Heart right ventricle (tissue), 16 donors: ENCODE data around the gene CCDC85A. TPM values are rescaled to one million over a fixed set of nuclear protein-coding genes. Genes with fewer than 3 reads are reported as not detected.

Experiments used
- ATAC-seq, 8 donors: fragments of 200-7000 bp; cut with Tn5 transposase; one replicate each; pipeline ENCODE4 v1.9.1; 2020; ENCODE audit warnings: mild to moderate bottlenecking in 8 of 8, moderate library complexity in 8 of 8, moderate number of reproducible peaks in 1 of 8
- DNase-seq, 2 donors: peaks; one replicate each; pipeline ENCODE4 v3.0.0-alpha.2; 2020
- H3K27ac ChIP-seq, 10 donors: fragments of 200-600 bp; sonication (generic) in 2 of 10; one replicate each; pipeline versions ENCODE4 v1.5.0 to v1.8.0; 2020 to 2022; ENCODE audit warnings: mild to moderate bottlenecking in 3 of 10
- H3K27me3 ChIP-seq, 7 donors: fragments of 200-600 bp; one replicate each; pipeline ENCODE4 v1.8.0; 2021 to 2022; ENCODE audit warnings: mild to moderate bottlenecking in 2 of 7
- H3K36me3 ChIP-seq, 9 donors: fragments of 200-600 bp; sonication (generic) in 1 of 9; one replicate each; pipeline versions ENCODE4 v1.5.0 to v1.8.0; 2020 to 2022; ENCODE audit warnings: mild to moderate bottlenecking in 2 of 9
- H3K4me1 ChIP-seq, 9 donors: fragments of 200-600 bp; sonication (generic) in 1 of 9; one replicate each; pipeline versions ENCODE4 v1.5.0 to v1.8.0; 2020 to 2022; ENCODE audit warnings: mild to moderate bottlenecking in 4 of 9
- H3K4me3 ChIP-seq, 10 donors: fragments of 200-600 bp; sonication (generic) in 2 of 10; one replicate each; pipeline versions ENCODE4 v1.5.0 to v1.8.0; 2020 to 2022; ENCODE audit warnings: mild to moderate bottlenecking in 7 of 10, moderate library complexity in 2 of 10
- H3K9me3 ChIP-seq, 11 donors: fragments of 200-600 bp in 10 of 11; sonication (generic) in 2 of 11; one replicate each; pipeline versions ENCODE4 v1.5.0 to v1.8.0; 2013 to 2022; ENCODE audit warnings: mild to moderate bottlenecking in 2 of 11, control low read depth in 1 of 11, moderate library complexity in 1 of 11
- WGBS, 2 donors: extraction: QIAGEN DNeasy Blood & Tissue Kit; methylation state at CpG; one replicate each; pipeline ENCODE4 v1.1.7; 2013; ENCODE audit warnings: inconsistent platforms in 1 of 2; 5-methylcytosine and 5-hydroxymethylcytosine counted together
- intact Hi-C, 10 donors: fragments of 100-400 bp; cut with DNase I; formaldehyde crosslinking; loops; one replicate each; pipeline versions ENCODE4 v1.11.1 to v1.14.2; 2022
- polyA plus RNA-seq, 2 donors: library from polyadenylated mRNA; stranded (reverse); fragments of 200-250 nt; gene quantifications; one replicate each; pipeline ENCODE4 v1.2.3, GENCODE V29; 2013
- total RNA-seq, 10 donors: library from RNA; stranded (reverse); fragmentation: NEBNext Ultra II Directional in 3 of 10; extraction: Animal tissue kit (Norgen Biotek cat#: 25700) in 3 of 10; gene quantifications; one replicate each; pipeline versions ENCODE4 v1.2.1 to v1.2.4, GENCODE V29; 2021 to 2023
- TF ChIP-seq, protein P1 (sequence below), 9 donors: fragments of 200-600 bp; sonication (generic) in 2 of 9; IDR thresholded peaks; one replicate each; pipeline versions ENCODE4 v1.5.0 to v1.8.0; 2021 to 2022; ENCODE audit warnings: antibody characterized with exemption in 9 of 9, mild to moderate bottlenecking in 5 of 9, moderate library complexity in 1 of 9
- donor health status: Arrhythmogenic right ventricular cardiomyopathy.
- donor health status: ischemic (EF 13 %, LVEDD 7.1; RV severe dilation, severe dysfunction).
- donor health status: healthy with polysubstance abuse.
- donor health status: DM: no; HTN: yes; CAD: no.
- donor health status: DM: no; HTN: no; CAD: no.
- donor health status: ischemic (EF 25% LVEDD 6.9; RV normal size, moderate dysfunction).
- donor health status: ischemic (EF 25% LVEDD 5.7; RV mildly dilated, moderate dysfunction).
- donor health status: healthy.
- donor health status: DM: yes; HTN: yes; CAD: no.
- donor health status: Ischemic cardiomyopathy.
- donor health status: ischemic (EF 35%, LVEDD 5.7; RV mildly dilated, moderate dysfunction).
- donor health status: nonischemic (EF 11% LVEDD 7.7; RV severe dilation, severe dysfunction).
- donor health status: DM: yes; HTN: yes; CAD: no.
- donor health status: PGD.
- donor health status: ischemic (EF 29% LVEDD 5.4; RV normal size, mild dysfunction).
- donor health status: nonischemic (EF 23%, LVEDD 6.1; RV moderate dilation, normal function).

CCDC85A gene
- total and polyA plus RNA-seq, 12 donors: 1.5 to 8.5 (median 3.5) TPM

DNA sequence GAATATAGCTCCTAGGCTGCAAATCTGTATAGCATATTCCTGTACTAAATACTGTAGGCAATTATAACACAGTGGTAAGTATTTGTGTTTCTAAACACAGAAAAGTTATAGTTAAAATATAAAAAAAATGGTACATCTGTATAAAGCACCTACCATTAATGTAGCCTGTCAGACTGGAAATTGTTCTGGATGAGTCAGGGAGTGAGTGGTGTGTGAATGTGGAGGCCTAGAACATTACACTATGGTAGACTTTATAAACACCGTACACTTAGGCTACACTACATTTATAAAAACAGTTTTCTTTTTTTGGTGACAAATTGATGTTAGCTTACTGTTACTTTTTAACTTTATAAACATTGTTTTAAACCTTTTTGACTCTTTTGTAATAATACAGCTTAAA is 226.3 kb downstream of the CCDC85A start:
- no peak overlapping the region for H3K27ac ChIP-seq
- H3K4me3 ChIP-seq: no peak overlapping the region
- H3K36me3 ChIP-seq: no peaks in the 10 kb centered on the region
- DNase-seq: no peak
- 91 to 95% methylated on average over 1 of the region's 1 CpG for WGBS, 2 donors
- intact Hi-C loops: no loop called here
- no peak for ATAC-seq
- no peaks in the 10 kb centered on the region for H3K4me1 ChIP-seq
- TF ChIP-seq, protein P1, sequence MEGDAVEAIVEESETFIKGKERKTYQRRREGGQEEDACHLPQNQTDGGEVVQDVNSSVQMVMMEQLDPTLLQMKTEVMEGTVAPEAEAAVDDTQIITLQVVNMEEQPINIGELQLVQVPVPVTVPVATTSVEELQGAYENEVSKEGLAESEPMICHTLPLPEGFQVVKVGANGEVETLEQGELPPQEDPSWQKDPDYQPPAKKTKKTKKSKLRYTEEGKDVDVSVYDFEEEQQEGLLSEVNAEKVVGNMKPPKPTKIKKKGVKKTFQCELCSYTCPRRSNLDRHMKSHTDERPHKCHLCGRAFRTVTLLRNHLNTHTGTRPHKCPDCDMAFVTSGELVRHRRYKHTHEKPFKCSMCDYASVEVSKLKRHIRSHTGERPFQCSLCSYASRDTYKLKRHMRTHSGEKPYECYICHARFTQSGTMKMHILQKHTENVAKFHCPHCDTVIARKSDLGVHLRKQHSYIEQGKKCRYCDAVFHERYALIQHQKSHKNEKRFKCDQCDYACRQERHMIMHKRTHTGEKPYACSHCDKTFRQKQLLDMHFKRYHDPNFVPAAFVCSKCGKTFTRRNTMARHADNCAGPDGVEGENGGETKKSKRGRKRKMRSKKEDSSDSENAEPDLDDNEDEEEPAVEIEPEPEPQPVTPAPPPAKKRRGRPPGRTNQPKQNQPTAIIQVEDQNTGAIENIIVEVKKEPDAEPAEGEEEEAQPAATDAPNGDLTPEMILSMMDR (IDR thresholded peaks at IDR 0.05): no peak
- H3K27me3 ChIP-seq: no peaks in the 10 kb centered on the region
- no peaks in the 10 kb centered on the region for H3K9me3 ChIP-seq

DNA sequence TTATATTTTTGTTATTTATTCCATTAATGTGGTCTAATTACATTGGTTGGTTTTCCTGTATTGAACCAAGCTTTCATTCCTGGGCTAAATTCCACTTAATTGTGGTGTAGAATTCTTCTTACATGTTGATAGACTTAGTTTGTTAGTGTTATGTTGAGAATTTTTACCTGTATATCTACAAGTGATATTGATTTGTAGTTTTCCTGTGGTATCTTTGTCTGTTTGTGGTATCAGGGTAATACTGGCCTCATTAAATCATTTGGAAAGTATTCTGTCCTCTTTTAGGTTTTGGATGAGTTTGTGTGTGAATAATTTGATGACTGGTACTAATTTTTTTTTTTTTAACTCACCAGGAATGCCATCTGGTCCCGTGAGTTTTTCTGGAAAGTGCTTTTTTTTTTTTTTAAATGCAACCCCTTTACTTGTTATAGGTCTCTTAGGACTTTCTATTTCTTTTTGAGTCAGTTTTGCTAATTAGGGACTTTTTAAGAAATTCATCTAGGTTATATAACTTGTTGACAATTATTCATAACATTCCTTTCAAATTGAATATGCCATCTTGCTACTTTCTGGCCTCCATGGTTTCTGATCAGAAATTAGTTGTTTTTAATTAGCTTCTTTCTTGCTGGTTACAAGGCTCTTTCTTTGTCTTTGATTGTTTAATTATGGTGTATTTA is 232.8 kb downstream of the CCDC85A start:
- Histone ChIP-seq H3K9me3 (peaks cover 0 to 20% (median 0%) of the 10 kb centered on the region in 11 donors), H3K27ac (no peak overlapping the region), H3K27me3 (no peaks in the 10 kb centered on the region), H3K4me3 (no peak overlapping the region), H3K36me3 (no peaks in the 10 kb centered on the region), H3K4me1 (no peaks in the 10 kb centered on the region)
- intact Hi-C loops: no loop called here
- TF ChIP-seq, protein P1 (IDR thresholded peaks at IDR 0.05): no peak
- WGBS, 2 donors: 76 to 81% methylated on average over 1 of the region's 1 CpG
- DNase-seq (no peak), ATAC-seq (no peak)
